OCI-LY1 (cell line): ENCODE data around the gene RNF19B.
A peak's percentile ranks its signal among the peaks of the same experiment; 100 is the strongest.

Source experiments
- H2AFZ ChIP-seq: fragments of 200-600 bp; sonication (generic), shearing (Covaris generic); 2 replicates; pipeline ENCODE4 v1.6.0; 2014; ENCODE audit warnings: antibody characterized with exemption, mild to moderate bottlenecking, low read length
- H3F3A ChIP-seq: fragments of 200-600 bp; sonication (generic), shearing (Covaris generic); 2 replicates; pipeline ENCODE4 v1.6.0; 2014; ENCODE audit warnings: mild to moderate bottlenecking, antibody characterized with exemption, low read length, moderate library complexity; ENCODE audit not compliant: insufficient read depth
- H3K27ac ChIP-seq: fragments of 200-600 bp; sonication (generic); 2 replicates; pipeline ENCODE4 v1.5.1; 2014; ENCODE audit warnings: low read length, mixed run types, mild to moderate bottlenecking, low read depth; ENCODE audit not compliant: poor library complexity, severe bottlenecking
- H3K27me3 ChIP-seq: fragments of 200-600 bp; sonication (generic); 2 replicates; pipeline ENCODE4 v1.6.0; 2014; ENCODE audit warnings: antibody characterized with exemption, mild to moderate bottlenecking, low read length, moderate library complexity; ENCODE audit not compliant: insufficient read depth
- H3K36me3 ChIP-seq: fragments of 200-600 bp; sonication (generic); 2 replicates; pipeline ENCODE4 v1.6.1; 2014; ENCODE audit warnings: mild to moderate bottlenecking, antibody characterized with exemption, low read length, moderate library complexity, mixed read lengths; ENCODE audit not compliant: insufficient read depth
- H3K4me1 ChIP-seq: fragments of 200-600 bp; sonication (generic); 2 replicates; pipeline ENCODE4 v1.5.1; 2014; ENCODE audit warnings: mild to moderate bottlenecking, low read length, moderate library complexity; ENCODE audit not compliant: insufficient read depth, severe bottlenecking
- H3K4me2 ChIP-seq: fragments of 200-600 bp; sonication (generic), shearing (Covaris generic); 2 replicates; pipeline ENCODE4 v1.6.1; 2014; ENCODE audit warnings: low read length
- H3K4me3 ChIP-seq: fragments of 200-600 bp; sonication (generic); 2 replicates; pipeline ENCODE4 v1.5.1; 2014; ENCODE audit warnings: low read length, low read depth, mild to moderate bottlenecking, mixed read lengths; ENCODE audit not compliant: poor library complexity, severe bottlenecking
- H3K79me2 ChIP-seq: fragments of 200-600 bp; shearing (Covaris generic); 2 replicates; pipeline ENCODE4 v1.6.1; 2016; ENCODE audit warnings: mixed run types, low read length, mixed read lengths; ENCODE audit not compliant: insufficient read depth
- H3K9ac ChIP-seq: fragments of 200-600 bp; sonication (generic), shearing (Covaris generic); 2 replicates; pipeline ENCODE4 v1.6.1; 2014; ENCODE audit warnings: mild to moderate bottlenecking, low read length, mixed read lengths
- H3K9me2 ChIP-seq: fragments of 200-600 bp; sonication (generic), shearing (Covaris generic); 2 replicates; pipeline ENCODE4 v1.6.1; 2014; ENCODE audit warnings: low read depth, mild to moderate bottlenecking, low read length, mixed read lengths
- H3K9me3 ChIP-seq: fragments of 200-600 bp; shearing (Covaris generic); 2 replicates; pipeline ENCODE4 v1.6.1; 2014; ENCODE audit warnings: low read length, mixed read lengths
- H4K20me1 ChIP-seq: fragments of 200-600 bp; sonication (generic), shearing (Covaris generic); 2 replicates; pipeline ENCODE4 v1.6.0; 2016; ENCODE audit warnings: mild to moderate bottlenecking, low read length; ENCODE audit not compliant: insufficient read depth
- EZH2 ChIP-seq: fragments of 200-600 bp; sonication (generic), shearing (Covaris generic); IDR thresholded peaks from 2 replicates; pipeline ENCODE4 v1.8.0; 2017; ENCODE audit warnings: borderline replicate concordance, mixed run types, mild to moderate bottlenecking, antibody characterized with exemption, low read length, moderate library complexity, mixed read lengths
- TF ChIP-seq, protein P1 (sequence below): fragments of 200-600 bp; sonication (generic), shearing (Covaris generic); IDR thresholded peaks from 2 replicates; pipeline ENCODE4 v1.5.1; 2017; ENCODE audit warnings: mild to moderate bottlenecking, antibody characterized with exemption, low read length, moderate library complexity, mixed read lengths

RNF19B gene

DNA sequence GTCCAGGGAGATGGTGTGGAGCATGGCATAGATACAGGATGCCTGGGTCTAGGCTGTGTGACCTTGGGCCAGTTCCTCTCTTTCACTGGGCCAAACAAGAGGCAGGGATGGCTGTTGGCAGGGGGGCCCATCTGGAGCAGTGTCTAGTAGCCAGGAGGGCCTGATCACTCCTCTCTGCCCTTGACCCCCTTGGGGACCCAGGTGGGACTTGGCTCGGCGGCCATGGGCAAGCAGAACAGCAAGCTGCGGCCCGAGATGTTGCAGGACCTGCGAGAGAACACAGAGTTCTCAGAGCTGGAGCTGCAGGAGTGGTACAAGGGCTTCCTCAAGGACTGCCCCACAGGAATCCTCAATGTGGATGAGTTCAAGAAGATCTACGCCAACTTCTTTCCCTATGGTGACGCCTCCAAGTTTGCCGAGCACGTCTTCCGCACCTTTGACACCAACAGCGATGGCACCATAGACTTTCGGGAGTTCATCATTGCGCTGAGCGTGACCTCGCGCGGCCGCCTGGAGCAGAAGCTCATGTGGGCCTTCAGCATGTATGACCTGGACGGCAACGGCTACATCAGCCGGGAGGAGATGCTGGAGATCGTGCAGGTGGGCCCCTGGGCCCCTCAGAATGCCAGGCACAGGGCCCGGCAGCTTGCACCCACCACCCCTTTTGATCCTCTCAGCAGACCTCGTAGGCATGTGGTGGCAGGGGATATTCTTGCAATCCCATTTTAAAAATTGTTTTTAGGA is 75.8 kb downstream of the RNF19B start:
- H3K9me3 ChIP-seq, result no peaks in the 10 kb centered on the region
- H2AFZ ChIP-seq, result no peak overlapping the region
- H4K20me1 ChIP-seq, result no peaks in the 10 kb centered on the region
- no peaks in the 10 kb centered on the region for H3K9me2 ChIP-seq
- H3K27ac ChIP-seq, result no peak overlapping the region
- peaks cover 8% of the 10 kb centered on the region for H3K27me3 ChIP-seq
- H3F3A ChIP-seq, result no peaks in the 10 kb centered on the region
- H3K79me2 ChIP-seq, result no peaks in the 10 kb centered on the region
- no peak overlapping the region for H3K9ac ChIP-seq
- no peaks in the 10 kb centered on the region for H3K36me3 ChIP-seq
- H3K4me1 ChIP-seq, result no peaks in the 10 kb centered on the region
- H3K4me3 ChIP-seq, result no peak overlapping the region
- H3K4me2 ChIP-seq, result no peak overlapping the region
- no peak for TF ChIP-seq EZH2

DNA sequence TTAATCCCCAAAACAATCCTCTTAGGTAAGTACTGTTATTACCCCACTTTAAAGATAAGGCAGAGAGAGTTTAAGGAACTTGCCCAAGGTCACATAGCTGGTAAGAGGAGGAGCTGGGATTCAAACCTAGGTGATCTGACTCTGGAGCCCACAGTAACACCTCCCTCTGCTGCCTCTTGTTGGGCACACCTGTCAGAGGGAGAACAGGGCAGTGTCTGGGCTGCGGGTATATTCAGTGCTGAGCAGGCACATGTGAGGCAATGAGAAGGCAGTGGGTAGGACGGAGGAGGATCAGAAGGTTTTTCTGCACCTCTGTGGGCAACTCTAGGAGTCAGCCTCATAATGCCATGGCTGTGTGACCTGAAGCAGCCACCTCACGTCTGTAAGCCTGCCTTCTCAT is 76.5 kb downstream of the RNF19B start:
- Histone ChIP-seq H3K4me1 (no peaks in the 10 kb centered on the region), H3K27ac (no peak overlapping the region), H2AFZ (no peak overlapping the region), H3K9ac (no peak overlapping the region), H3K9me3 (no peaks in the 10 kb centered on the region), H3K4me3 (no peak overlapping the region), H3K4me2 (no peak overlapping the region), H3K9me2 (no peaks in the 10 kb centered on the region), H4K20me1 (no peaks in the 10 kb centered on the region), H3F3A (no peaks in the 10 kb centered on the region), H3K36me3 (no peaks in the 10 kb centered on the region), H3K27me3 (peaks cover 8% of the 10 kb centered on the region), H3K79me2 (no peaks in the 10 kb centered on the region)
- TF ChIP-seq EZH2, result no peak
- TF ChIP-seq, protein P1, sequence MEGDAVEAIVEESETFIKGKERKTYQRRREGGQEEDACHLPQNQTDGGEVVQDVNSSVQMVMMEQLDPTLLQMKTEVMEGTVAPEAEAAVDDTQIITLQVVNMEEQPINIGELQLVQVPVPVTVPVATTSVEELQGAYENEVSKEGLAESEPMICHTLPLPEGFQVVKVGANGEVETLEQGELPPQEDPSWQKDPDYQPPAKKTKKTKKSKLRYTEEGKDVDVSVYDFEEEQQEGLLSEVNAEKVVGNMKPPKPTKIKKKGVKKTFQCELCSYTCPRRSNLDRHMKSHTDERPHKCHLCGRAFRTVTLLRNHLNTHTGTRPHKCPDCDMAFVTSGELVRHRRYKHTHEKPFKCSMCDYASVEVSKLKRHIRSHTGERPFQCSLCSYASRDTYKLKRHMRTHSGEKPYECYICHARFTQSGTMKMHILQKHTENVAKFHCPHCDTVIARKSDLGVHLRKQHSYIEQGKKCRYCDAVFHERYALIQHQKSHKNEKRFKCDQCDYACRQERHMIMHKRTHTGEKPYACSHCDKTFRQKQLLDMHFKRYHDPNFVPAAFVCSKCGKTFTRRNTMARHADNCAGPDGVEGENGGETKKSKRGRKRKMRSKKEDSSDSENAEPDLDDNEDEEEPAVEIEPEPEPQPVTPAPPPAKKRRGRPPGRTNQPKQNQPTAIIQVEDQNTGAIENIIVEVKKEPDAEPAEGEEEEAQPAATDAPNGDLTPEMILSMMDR, result no peak

DNA sequence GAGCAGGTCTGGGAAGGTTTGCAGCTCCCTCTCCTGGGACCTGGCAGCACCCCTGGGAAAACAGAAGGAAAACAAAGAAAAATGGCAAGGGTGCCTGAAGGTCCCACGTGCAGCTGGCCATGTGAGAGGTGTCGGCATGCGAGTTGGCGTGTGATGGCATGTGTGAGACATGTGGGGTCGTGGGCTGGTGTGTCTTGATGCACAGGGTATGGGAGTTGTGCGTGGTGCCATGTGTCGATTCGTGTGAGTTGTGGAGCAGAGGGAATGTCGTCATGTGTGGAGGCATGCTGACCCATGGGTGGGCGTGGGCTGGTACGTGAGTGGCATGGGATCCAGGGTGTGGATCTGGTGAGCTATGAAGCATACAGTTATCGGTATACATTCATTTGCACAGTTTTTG is 77.0 kb downstream of the RNF19B start:
- no peak overlapping the region for H3K4me3 ChIP-seq
- H3K9me3 ChIP-seq, result no peaks in the 10 kb centered on the region
- H3K79me2 ChIP-seq, result no peaks in the 10 kb centered on the region
- no peaks in the 10 kb centered on the region for H4K20me1 ChIP-seq
- no peak overlapping the region for H3K9ac ChIP-seq
- H3K27me3 ChIP-seq, result peaks cover 8% of the 10 kb centered on the region
- no peak overlapping the region for H2AFZ ChIP-seq
- H3K27ac ChIP-seq, result no peak overlapping the region
- no peak for TF ChIP-seq EZH2
- TF ChIP-seq, protein P1, result no peak
- no peaks in the 10 kb centered on the region for H3K36me3 ChIP-seq
- H3K4me1 ChIP-seq, result no peaks in the 10 kb centered on the region
- no peaks in the 10 kb centered on the region for H3K9me2 ChIP-seq
- H3F3A ChIP-seq, result no peaks in the 10 kb centered on the region
- H3K4me2 ChIP-seq, result no peak overlapping the region

DNA sequence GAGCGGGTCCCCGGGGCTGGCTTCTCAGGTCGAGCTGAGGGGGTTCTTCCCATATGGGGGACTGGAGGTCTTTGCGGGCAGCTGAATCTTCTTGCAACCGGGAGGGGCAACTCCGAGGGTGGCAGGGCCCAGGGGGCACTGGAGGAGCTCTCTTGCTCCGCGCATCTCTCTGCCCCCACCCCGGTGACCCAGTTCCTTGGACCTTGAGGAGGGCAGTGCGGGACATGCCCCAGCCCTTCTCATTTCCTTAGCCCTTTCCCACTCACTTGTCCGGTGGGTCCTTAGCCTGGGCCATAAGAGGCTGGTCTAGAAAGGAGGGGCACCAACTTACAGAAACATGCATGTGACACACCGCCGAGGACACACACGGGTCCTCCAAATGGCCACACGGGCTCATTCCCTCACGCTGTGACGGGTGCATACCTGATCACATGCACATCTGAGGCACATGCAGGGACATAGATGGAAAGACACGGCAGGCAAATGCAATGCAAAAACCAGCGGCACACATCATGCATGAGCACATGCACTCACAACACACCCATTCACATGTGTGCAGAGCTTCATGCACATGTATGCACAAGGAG is 77.7 kb downstream of the RNF19B start:
- H3K4me1 ChIP-seq, result no peaks in the 10 kb centered on the region
- H4K20me1 ChIP-seq, result no peaks in the 10 kb centered on the region
- TF ChIP-seq EZH2, result no peak
- TF ChIP-seq, protein P1, result 0 out of 2 replicates have a peak, but pooled peaks have one; percentile 2
- peaks cover 8% of the 10 kb centered on the region for H3K27me3 ChIP-seq
- no peak overlapping the region for H3K4me3 ChIP-seq
- H3K36me3 ChIP-seq, result no peaks in the 10 kb centered on the region
- no peak overlapping the region for H3K4me2 ChIP-seq
- no peaks in the 10 kb centered on the region for H3F3A ChIP-seq
- no peak overlapping the region for H2AFZ ChIP-seq
- H3K9me3 ChIP-seq, result no peaks in the 10 kb centered on the region
- H3K27ac ChIP-seq, result no peak overlapping the region
- no peaks in the 10 kb centered on the region for H3K9me2 ChIP-seq
- no peak overlapping the region for H3K9ac ChIP-seq
- H3K79me2 ChIP-seq, result no peaks in the 10 kb centered on the region
